NCI-H1694 treated with DMSO at 0.1 percent for 48 hours (cell line): Measurements from ENCODE around the gene MIB2.
"Not testable (repeated sequence)": the region's sequence is repeated elsewhere in the genome, so short reads cannot be mapped to it uniquely, and the experiment has no call there.

Experiments
- DNase-seq: peaks from one replicate; lab custom pipeline; 2025; lab: John Stamatoyannopoulos, UW

Gene MIB2

GRCh38 chr1:1658583-1659549 lies 43.6 kb downstream of the MIB2 start, which contains the start of gene CDK11B:
TSS of gene CDK11B (minus strand) at chr1:1659004. CDS start at chr1:1657485, 1,519 bp downstream.
- DNase-seq: peak; percentile 82

GRCh38 chr1:1662392-1662791 lies 47.1 kb downstream of the MIB2 start:
- not testable (repeated sequence) for DNase-seq

- not testable (repeated sequence) for DNase-seq
Measured at GRCh38 chr1:1662830-1663560, 47.7 kb downstream of the MIB2 start.

GRCh38 chr1:1664318-1664717 lies 49.0 kb downstream of the MIB2 start:
- DNase-seq: not testable (repeated sequence)

- no peak for DNase-seq
Measured at GRCh38 chr1:1664941-1665814, 49.9 kb downstream of the MIB2 start.

GRCh38 chr1:1665815-1666251 lies 50.5 kb downstream of the MIB2 start:
- no peak for DNase-seq

GRCh38 chr1:1666526-1666925 lies 51.2 kb downstream of the MIB2 start:
- no peak for DNase-seq

GRCh38 chr1:1669468-1670440 lies 54.5 kb downstream of the MIB2 start:
- DNase-seq: no peak

- no peak for DNase-seq
Measured at GRCh38 chr1:1670866-1671265, 55.6 kb downstream of the MIB2 start.

GRCh38 chr1:1671365-1672119 lies 56.2 kb downstream of the MIB2 start:
- DNase-seq: no peak

GRCh38 chr1:1672181-1672965 lies 57.1 kb downstream of the MIB2 start:
- DNase-seq: no peak

GRCh38 chr1:1674806-1675205 lies 59.5 kb downstream of the MIB2 start:
- DNase-seq: not testable (repeated sequence)

- DNase-seq: not testable (repeated sequence)
Measured at GRCh38 chr1:1675218-1675617, 59.9 kb downstream of the MIB2 start.

GRCh38 chr1:1676087-1676486 lies 60.8 kb downstream of the MIB2 start:
- DNase-seq: not testable (repeated sequence)

GRCh38 chr1:1677718-1678580 lies 62.6 kb downstream of the MIB2 start:
- DNase-seq: no peak

- no peak for DNase-seq
Measured at GRCh38 chr1:1678581-1679380, 63.5 kb downstream of the MIB2 start.
